Lower leg skin (tissue), 4 donors: Measurements from ENCODE around the gene KCNG3. TPM values are rescaled to one million over a fixed set of nuclear protein-coding genes. Genes with fewer than 3 reads are reported as not detected.

ENCODE experiments used
- DNase-seq, 2 donors: peaks; one replicate each; pipeline ENCODE4 v3.0.0-alpha.2; 2019; ENCODE audit warnings: low spot score in 2 of 2
- H3K4me3 ChIP-seq: fragments of 200-600 bp; sonication (generic); 2 replicates; pipeline ENCODE4 v1.5.1; 2017; ENCODE audit warnings: mild to moderate bottlenecking, low read depth; ENCODE audit not compliant: poor library complexity, severe bottlenecking
- CTCF ChIP-seq, 3 donors: fragments of 450-650 bp; IDR thresholded peaks; one replicate each; pipeline ENCODE4 v1.5.1; 2016; ENCODE audit warnings: antibody characterized with exemption in 3 of 3, mild to moderate bottlenecking in 3 of 3, moderate library complexity in 2 of 3
- POLR2A ChIP-seq, 2 donors: fragments of 450-650 bp; IDR thresholded peaks; one replicate each; pipeline ENCODE4 v1.6.1; 2016 to 2017; ENCODE audit warnings: antibody characterized with exemption in 2 of 2, mild to moderate bottlenecking in 1 of 2, moderate library complexity in 1 of 2
- WGBS, 2 donors: methylation state at CpG; one replicate each; pipeline ENCODE4 v1.1.5; 2018; 5-methylcytosine and 5-hydroxymethylcytosine counted together
- intact Hi-C: fragments of 100-400 bp; cut with DNase I; formaldehyde crosslinking; loops from one replicate; pipeline ENCODE4 v1.15.0; 2023; ENCODE audit warnings: low total_unique reads
- total RNA-seq, 4 donors: library from RNA; depleted of rRNA; stranded (reverse); fragments of >200 nt; gene quantifications; one replicate each; pipeline ENCODE4 v1.1.0, GENCODE V29; 2016

The KCNG3 gene
- total RNA-seq, 4 donors from 2014 or later = 0.25 to 0.98 (median 0.57) TPM

GRCh38 chr2:42424033-42424432, 69.7 kb downstream of the KCNG3 start:
- WGBS, 2 donors = 60 to 65% methylated on average over 4 of the region's 4 CpGs
- DNase-seq = no peak
- intact Hi-C loops = no loop called here
- no peak overlapping the region for H3K4me3 ChIP-seq
- TF ChIP-seq POLR2A (IDR thresholded peaks at IDR 0.05) (no peak), CTCF (IDR thresholded peaks at IDR 0.05) (no peak)

- TF ChIP-seq POLR2A (IDR thresholded peaks at IDR 0.05) = no peak
- no peak for TF ChIP-seq CTCF (IDR thresholded peaks at IDR 0.05)
- intact Hi-C loops = no loop called here
These were observed 72.1 kb downstream of the KCNG3 start for GRCh38 chr2:42421601-42422239.

GRCh38 chr2:42421157-42421485, 72.7 kb downstream of the KCNG3 start:
- TF ChIP-seq POLR2A (IDR thresholded peaks at IDR 0.05) = no peak
- TF ChIP-seq CTCF (IDR thresholded peaks at IDR 0.05) = no peak
- H3K4me3 ChIP-seq = no peak overlapping the region
- intact Hi-C loops = no loop called here
- WGBS, 2 donors = 67 to 72% methylated on average over 3 of the region's 3 CpGs
- no peak for DNase-seq

More at GRCh38 chr2:42421601-42422239, 72.1 kb downstream of the KCNG3 start:
- H3K4me3 ChIP-seq = no peak overlapping the region
- no peak for DNase-seq
- WGBS, 2 donors = 58 to 73% methylated on average over 3 of the region's 3 CpGs

GRCh38 chr2:42414648-42415047, 79.1 kb downstream of the KCNG3 start:
- intact Hi-C loops = no loop called here
- DNase-seq = no peak
- TF ChIP-seq POLR2A (IDR thresholded peaks at IDR 0.05) (no peak), CTCF (IDR thresholded peaks at IDR 0.05) (no peak)
- H3K4me3 ChIP-seq = no peak overlapping the region

- no peak overlapping the region for H3K4me3 ChIP-seq
- intact Hi-C loops = no loop called here
- DNase-seq = no peak
- no peak for TF ChIP-seq CTCF (IDR thresholded peaks at IDR 0.05)
- no peak for TF ChIP-seq POLR2A (IDR thresholded peaks at IDR 0.05)
These were observed 79.6 kb downstream of the KCNG3 start for GRCh38 chr2:42414158-42414557.
